GM21447 (cell line): ENCODE results near the gene TRAPPC5.
"Not testable (repeated sequence)": the region's sequence is repeated elsewhere in the genome, so short reads cannot be mapped to it uniquely, and the experiment has no call there.

Experiments
- ATAC-seq: cut with Tn5 transposase; IDR thresholded peaks from one replicate; pipeline ENCODE4 v1.9.1; 2021; ENCODE audit not compliant: unreplicated experiment

TRAPPC5 gene

GRCh38 chr19:7680606-7681339 is at the start of gene TRAPPC5:
TRAPPC5 (plus strand) TSS chr19:7680833; CDS start chr19:7682254, 1,421 bp downstream.
- ATAC-seq, result no peak

DNA sequence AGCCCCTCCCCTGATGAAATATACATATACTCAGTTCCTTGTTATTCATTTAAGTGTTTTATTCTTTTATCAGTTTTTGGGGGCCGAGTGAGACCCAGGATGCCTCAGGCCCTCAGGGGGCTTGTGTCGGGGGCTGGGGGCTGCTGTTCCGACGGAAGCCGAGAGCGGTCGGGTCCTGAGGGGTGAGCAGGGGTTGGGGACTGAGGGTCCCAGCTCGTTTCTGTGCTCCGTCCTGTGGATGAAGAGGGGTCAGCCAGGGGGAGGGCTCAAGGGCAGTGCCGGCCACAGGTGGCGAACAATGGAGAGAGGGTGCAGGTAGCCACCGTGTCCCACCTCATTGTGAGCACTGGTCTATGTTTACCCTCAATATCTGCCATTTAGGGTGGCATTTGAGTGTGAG is 49.1 kb upstream of the TRAPPC5 start:
- no peak for ATAC-seq

DNA sequence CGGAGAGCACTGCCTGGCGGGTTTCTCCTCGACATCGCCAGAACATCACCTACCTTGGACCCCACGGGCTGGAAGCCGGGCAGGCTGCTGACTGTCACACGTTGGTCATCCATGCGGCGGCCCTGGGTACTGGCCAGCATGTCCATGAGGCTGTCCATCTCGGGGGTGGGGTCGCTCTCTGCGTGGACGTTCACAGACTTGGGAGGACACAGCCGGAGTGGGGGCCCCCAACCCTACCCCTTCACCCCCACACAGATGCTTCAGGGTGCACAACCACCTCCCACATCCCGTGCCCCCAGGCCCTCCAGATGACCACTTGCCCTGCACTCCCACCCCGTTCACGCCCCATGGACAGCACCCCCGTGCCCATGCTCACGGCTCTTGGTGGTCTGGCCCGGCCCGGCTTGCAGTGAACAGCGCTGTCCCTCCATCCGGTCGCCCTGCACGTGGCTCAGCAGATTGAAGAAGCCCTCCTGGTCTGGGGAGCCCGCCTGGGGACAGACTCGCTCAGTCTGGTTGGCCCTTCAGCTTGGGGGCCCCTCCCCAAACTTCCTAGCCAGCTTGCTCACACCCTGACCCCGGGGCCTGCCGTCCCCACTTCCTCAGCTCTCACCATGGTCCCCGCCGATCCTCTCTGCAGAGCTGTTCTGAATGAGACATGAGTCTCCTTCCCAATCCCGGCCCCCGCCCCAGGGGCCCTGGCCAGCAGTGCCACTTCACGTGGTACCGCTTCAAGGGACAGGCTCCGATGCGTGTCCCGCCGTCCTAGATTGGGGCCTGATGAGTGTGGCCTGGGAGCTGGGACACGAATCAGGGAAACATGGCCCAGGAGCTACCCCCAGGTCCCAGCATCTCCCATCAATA is 48.1 kb upstream of the TRAPPC5 start:
- ATAC-seq, result no peak

GRCh38 chr19:7633698-7634097 is 46.9 kb upstream of the TRAPPC5 start, which contains the start of gene PCP2:
PCP2 (minus strand) TSS chr19:7633719; CDS start chr19:7633457, 262 bp downstream.
- ATAC-seq, result no peak

DNA sequence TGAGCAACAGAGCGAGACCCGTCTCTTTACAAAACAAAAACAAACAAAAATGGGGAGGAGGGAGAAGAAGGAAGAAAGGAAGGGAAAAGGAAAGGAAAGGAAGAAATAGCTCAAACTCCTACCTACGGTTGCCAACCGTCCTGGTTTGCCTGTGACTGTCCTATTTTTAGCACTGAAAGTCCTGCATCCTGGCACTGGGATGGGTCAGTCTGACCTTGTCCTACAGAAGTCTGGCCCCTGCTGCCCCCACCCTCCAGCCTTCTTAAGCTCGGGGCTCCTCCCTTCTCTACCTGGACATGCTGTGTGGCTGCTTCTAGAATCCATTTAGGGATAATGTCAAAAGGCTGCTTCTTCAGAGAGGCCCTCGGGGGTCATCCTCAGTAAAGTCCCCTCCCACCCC is 45.0 kb upstream of the TRAPPC5 start:
- ATAC-seq, result no peak

DNA sequence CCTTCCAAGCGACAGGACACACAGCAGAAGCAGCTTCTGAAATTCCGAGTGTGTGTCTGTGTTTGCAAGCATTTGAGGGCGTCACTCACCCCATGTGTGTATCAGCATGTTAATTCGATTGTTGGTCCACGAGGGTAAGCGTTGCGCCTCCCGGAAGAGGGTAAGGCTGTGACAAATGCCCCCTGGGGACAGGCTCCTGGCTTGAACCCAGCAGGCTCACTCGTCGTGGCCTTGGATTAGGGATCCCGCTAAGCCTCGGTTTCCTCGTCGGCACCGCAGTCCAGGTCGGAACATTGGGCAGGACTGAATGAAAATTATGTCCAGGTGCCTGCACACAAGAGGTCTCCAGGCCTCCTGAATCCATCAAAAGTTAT is 44.3 kb upstream of the TRAPPC5 start:
- no peak for ATAC-seq

GRCh38 chr19:7636691-7637373 is 43.8 kb upstream of the TRAPPC5 start, which contains the start of gene STXBP2:
STXBP2 (plus strand) TSS chr19:7637110; CDS start chr19:7637150, 40 bp downstream.
- no peak for ATAC-seq

DNA sequence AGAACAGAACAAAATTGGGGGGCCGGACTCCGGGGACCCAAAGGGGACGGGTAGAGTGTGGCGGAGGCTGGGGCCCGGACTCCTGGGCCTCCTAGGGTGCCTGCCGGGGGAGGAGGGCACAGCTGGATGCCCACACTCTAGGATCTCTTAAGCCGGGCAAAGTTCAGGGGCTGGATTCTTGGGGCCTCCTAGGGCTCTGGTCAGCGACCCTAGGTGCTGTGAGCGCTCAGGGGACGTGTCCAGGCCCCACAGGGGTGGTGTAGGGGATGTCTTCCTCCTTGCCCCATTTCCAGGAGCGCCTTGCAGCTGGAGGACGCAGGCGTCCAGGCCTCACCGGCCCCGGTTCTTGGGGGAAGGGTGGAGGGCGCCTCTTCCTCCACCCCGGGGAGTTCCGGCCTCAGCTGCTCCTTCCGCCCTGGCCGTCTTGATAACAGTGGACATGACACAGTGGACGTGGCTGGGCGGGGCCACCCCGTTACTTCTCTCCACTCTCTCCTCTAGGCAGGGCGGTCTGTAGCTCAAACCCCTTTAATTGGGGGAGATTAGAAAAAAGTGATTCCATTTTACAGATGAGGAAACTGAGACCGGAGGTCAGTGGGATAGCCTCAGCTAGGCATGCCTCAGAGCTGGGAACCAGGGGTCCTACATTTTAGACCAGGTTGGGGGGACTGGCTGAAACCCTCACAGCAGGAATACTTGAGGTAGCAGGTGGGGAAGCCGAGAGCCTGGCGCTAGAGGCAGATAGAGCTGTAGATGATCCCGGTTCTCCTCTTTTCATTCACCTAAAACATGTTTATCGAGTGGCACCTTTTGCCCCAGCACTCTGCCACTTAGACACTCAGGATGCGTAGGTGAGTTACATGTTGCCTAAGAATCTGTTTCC is 43.0 kb upstream of the TRAPPC5 start:
- no peak for ATAC-seq

GRCh38 chr19:7638802-7639465 is 41.7 kb upstream of the TRAPPC5 start:
- ATAC-seq, result no peak

- ATAC-seq, result no peak
Observed at GRCh38 chr19:7639863-7640348, 40.7 kb upstream of the TRAPPC5 start.

DNA sequence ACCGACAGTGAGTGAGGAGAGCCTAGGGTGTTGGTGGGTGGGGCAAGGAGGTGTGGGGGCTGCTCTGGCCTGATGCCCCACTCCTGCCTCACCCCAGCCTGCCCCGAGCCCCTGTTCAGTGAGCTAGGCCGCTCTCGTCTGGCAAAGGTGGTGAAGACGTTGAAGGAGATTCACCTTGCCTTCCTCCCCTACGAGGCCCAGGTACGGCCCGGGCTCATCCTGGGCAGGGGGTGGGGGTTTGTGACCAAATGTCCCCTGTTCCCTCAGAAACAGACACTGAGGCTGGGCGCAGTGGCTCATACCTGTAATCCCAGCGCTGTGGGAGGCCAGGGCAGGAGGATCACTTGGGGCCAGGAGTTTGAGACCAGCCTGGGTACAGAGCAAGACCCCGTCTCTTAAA is 39.8 kb upstream of the TRAPPC5 start:
- no peak for ATAC-seq

GRCh38 chr19:7641290-7642276 is 39.0 kb upstream of the TRAPPC5 start:
- ATAC-seq, result no peak

DNA sequence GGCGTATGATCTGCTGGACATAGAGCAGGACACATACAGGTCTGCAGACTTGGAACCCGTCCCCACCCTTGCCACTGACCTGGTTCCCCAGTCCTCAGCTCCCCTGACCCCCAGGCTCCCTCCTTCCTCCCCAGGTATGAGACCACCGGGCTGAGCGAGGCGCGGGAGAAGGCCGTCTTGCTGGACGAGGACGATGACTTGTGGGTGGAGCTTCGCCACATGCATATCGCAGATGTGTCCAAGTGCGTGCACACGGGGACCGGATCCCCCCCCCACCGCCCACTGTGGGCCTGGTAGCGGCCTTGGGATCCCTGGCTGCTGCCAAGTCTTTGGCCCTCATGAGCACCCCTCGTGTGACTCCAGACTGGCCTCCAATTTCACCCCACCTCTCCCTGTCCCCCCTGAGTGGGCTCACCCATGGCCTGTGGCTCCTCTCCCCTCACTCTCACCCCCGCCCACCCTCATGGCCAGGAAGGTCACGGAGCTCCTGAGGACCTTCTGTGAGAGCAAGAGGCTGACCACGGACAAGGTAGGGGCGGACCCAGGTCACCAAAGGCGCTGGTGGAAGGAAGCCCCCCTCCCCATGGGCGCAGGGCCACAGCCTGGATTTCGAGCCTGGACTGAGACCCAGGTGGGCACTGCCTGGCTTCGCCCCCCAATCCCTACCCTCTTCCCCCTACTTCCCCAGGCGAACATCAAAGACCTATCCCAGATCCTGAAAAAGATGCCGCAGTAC is 38.2 kb upstream of the TRAPPC5 start:
- no peak for ATAC-seq

DNA sequence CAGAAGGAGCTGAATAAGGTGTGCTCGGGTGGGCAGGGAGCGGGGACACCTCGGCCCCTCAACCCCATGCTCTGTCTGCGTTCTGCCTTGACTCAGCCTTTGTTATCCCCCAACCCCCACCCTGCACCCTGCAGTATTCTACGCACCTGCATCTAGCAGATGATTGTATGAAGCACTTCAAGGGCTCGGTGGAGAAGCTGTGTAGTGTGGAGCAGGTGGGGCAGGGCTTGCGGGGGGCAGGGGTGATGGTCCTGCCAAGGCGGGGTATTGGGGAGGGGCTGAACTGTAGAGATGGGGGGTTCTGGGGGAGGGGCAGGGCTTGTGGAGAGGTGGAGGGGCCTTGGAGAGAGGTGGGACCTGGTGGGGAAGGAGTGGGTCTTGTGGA is 37.6 kb upstream of the TRAPPC5 start:
- no peak for ATAC-seq

- ATAC-seq, result not testable (repeated sequence)
Observed at GRCh38 chr19:7643629-7644549, 36.7 kb upstream of the TRAPPC5 start.

DNA sequence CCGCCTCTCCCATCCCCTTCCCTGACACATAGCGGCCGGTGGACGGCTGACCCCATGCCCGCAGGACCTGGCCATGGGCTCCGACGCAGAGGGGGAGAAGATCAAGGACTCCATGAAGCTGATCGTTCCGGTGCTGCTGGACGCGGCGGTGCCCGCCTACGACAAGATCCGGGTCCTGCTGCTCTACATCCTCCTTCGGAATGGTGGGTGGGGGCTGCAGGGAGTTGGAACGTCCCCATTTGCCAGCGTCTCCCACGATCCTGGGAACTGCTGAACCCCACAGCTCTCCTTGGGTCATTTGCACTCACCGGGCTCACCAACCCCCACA is 36.1 kb upstream of the TRAPPC5 start:
- no peak for ATAC-seq

DNA sequence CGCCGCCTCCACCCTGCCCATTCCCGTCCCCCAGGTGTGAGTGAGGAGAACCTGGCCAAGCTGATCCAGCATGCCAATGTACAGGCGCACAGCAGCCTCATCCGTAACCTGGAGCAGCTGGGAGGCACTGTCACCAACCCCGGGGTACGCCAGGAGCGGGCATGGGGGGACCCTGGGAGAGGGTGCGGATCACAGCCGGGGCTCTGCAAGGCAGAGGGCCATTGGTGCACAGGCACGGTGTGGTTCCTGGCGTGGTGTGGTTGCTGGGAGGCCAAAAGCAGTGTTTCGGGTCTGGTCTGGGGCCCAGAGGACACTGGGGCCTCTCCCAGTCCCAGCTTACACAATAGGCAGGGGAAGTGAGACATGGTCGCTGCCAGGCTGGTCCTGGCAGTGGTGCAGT is 35.5 kb upstream of the TRAPPC5 start:
- ATAC-seq, result no peak
